ENCODE results near the gene ACVR1B.
A peak's percentile ranks its signal among the peaks of the same experiment; 100 is the strongest.

Gene ACVR1B

GRCh38 chr12:52042706-52043385 is 91.3 kb downstream of the ACVR1B start:
- TF ChIP-seq POLR2A (IDR thresholded peaks at IDR 0.05; ENCODE audit: low read depth, low read length) = no peak
- no peak for TF ChIP-seq PAX5 (IDR thresholded peaks at IDR 0.05; ENCODE audit: insufficient read depth, low read length, severe bottlenecking)
- TF ChIP-seq SPI1 (IDR thresholded peaks at IDR 0.05; ENCODE audit: low read depth, low read length) = no peak
- no peak for TF ChIP-seq POU2F2 (IDR thresholded peaks at IDR 0.05; ENCODE audit: low read depth, low read length)
- TF ChIP-seq TAF1 (IDR thresholded peaks at IDR 0.05; ENCODE audit: low read depth, low read length) = no peak
- TF ChIP-seq POLR2AphosphoS5 (IDR thresholded peaks at IDR 0.05; ENCODE audit: low read depth, low read length) = no peak
- no peak for DNase-seq (ENCODE audit: insufficient read length, low spot score)
- no peak for FAIRE-seq

GRCh38 chr12:52043386-52044212 is 92.1 kb downstream of the ACVR1B start:
- FAIRE-seq (no peak), DNase-seq (ENCODE audit: insufficient read length, low spot score) (no peak)
- no peak for TF ChIP-seq PAX5 (IDR thresholded peaks at IDR 0.05; ENCODE audit: insufficient read depth, low read length, severe bottlenecking)
- TF ChIP-seq POLR2AphosphoS5 (IDR thresholded peaks at IDR 0.05; ENCODE audit: low read depth, low read length) = no peak
- no peak for TF ChIP-seq POLR2A (IDR thresholded peaks at IDR 0.05; ENCODE audit: low read depth, low read length)
- no peak for TF ChIP-seq TAF1 (IDR thresholded peaks at IDR 0.05; ENCODE audit: low read depth, low read length)
- no peak for TF ChIP-seq SPI1 (IDR thresholded peaks at IDR 0.05; ENCODE audit: low read depth, low read length)
- TF ChIP-seq POU2F2 (IDR thresholded peaks at IDR 0.05; ENCODE audit: low read depth, low read length) = no peak

GRCh38 chr12:52044292-52044983 is 92.9 kb downstream of the ACVR1B start:
- no peak for DNase-seq (ENCODE audit: insufficient read length, low spot score)
- no peak for FAIRE-seq
- no peak for TF ChIP-seq PAX5 (IDR thresholded peaks at IDR 0.05; ENCODE audit: insufficient read depth, low read length, severe bottlenecking)
- no peak for TF ChIP-seq TAF1 (IDR thresholded peaks at IDR 0.05; ENCODE audit: low read depth, low read length)
- TF ChIP-seq POU2F2 (IDR thresholded peaks at IDR 0.05; ENCODE audit: low read depth, low read length) = no peak
- no peak for TF ChIP-seq POLR2AphosphoS5 (IDR thresholded peaks at IDR 0.05; ENCODE audit: low read depth, low read length)
- no peak for TF ChIP-seq POLR2A (IDR thresholded peaks at IDR 0.05; ENCODE audit: low read depth, low read length)
- no peak for TF ChIP-seq SPI1 (IDR thresholded peaks at IDR 0.05; ENCODE audit: low read depth, low read length)

- no peak for FAIRE-seq
- DNase-seq (ENCODE audit: insufficient read length, low spot score) = no peak
- TF ChIP-seq SPI1 (IDR thresholded peaks at IDR 0.05; ENCODE audit: low read depth, low read length) = peak; percentile 57
- TF ChIP-seq TAF1 (IDR thresholded peaks at IDR 0.05; ENCODE audit: low read depth, low read length) = no peak
Measured at GRCh38 chr12:52045794-52046199, 94.3 kb downstream of the ACVR1B start.

All from GM12891 (cell line).